SU-DHL-6 (cell line): ENCODE results near the gene EVA1C.
"Not testable (repeated sequence)": the region's sequence is repeated elsewhere in the genome, so short reads cannot be mapped to it uniquely, and the experiment has no call there.

Source experiments
- H2AFZ ChIP-seq: fragments of 200-600 bp; sonication (generic); 2 replicates; pipeline ENCODE4 v1.6.1; 2014; ENCODE audit warnings: low read depth, mild to moderate bottlenecking, moderate library complexity, mixed read lengths, antibody characterized with exemption, low read length; ENCODE audit not compliant: severe bottlenecking
- H3F3A ChIP-seq: fragments of 200-600 bp; shearing (Covaris generic); 2 replicates; pipeline ENCODE4 v1.6.0; 2016; ENCODE audit warnings: antibody characterized with exemption, mild to moderate bottlenecking; ENCODE audit not compliant: insufficient read depth
- H3K27ac ChIP-seq: fragments of 200-600 bp; sonication (generic); 2 replicates; pipeline ENCODE4 v1.5.1; 2016; ENCODE audit warnings: low read depth, mild to moderate bottlenecking, low read length, moderate library complexity, mixed read lengths
- H3K27me3 ChIP-seq: fragments of 200-600 bp; sonication (generic), shearing (Covaris generic); 2 replicates; pipeline ENCODE4 v1.6.0; 2014; ENCODE audit warnings: mild to moderate bottlenecking, low read length
- H3K36me3 ChIP-seq: fragments of 200-600 bp; sonication (generic); 2 replicates; pipeline ENCODE4 v1.6.1; 2014; ENCODE audit warnings: mild to moderate bottlenecking, low read length, mixed read lengths
- H3K4me2 ChIP-seq: fragments of 300-600, 200-600 bp; shearing (Covaris generic), sonication (generic); 2 replicates; pipeline ENCODE4 v1.6.0; 2014; ENCODE audit warnings: low read length, low read depth, mild to moderate bottlenecking; ENCODE audit not compliant: poor library complexity, severe bottlenecking
- H3K4me3 ChIP-seq: fragments of 200-600 bp; sonication (generic); 2 replicates; pipeline ENCODE4 v1.5.1; 2014; ENCODE audit warnings: antibody characterized with exemption, low read length, mild to moderate bottlenecking, mixed read lengths; ENCODE audit not compliant: insufficient read depth, poor library complexity, severe bottlenecking
- H3K79me2 ChIP-seq: fragments of 200-600 bp; sonication (generic); 2 replicates; pipeline ENCODE4 v1.6.1; 2014; ENCODE audit warnings: mild to moderate bottlenecking, low read length, moderate library complexity; ENCODE audit not compliant: insufficient read depth
- H3K9ac ChIP-seq: fragments of 200-600 bp; sonication (generic); 2 replicates; pipeline ENCODE4 v1.7.0; 2014; ENCODE audit warnings: mild to moderate bottlenecking, low read length
- H3K9me2 ChIP-seq: fragments of 200-600 bp; sonication (generic); replicated peaks from 2 replicates; pipeline ENCODE4 v1.6.1; 2014; ENCODE audit warnings: low read length; ENCODE audit not compliant: insufficient read depth
- H3K9me3 ChIP-seq: fragments of 200-600 bp; sonication (generic); 2 replicates; pipeline ENCODE4 v1.6.1; 2014; ENCODE audit warnings: low read length, mixed read lengths; ENCODE audit not compliant: insufficient read depth
- H4K20me1 ChIP-seq: fragments of 200-600 bp; sonication (generic); 2 replicates; pipeline ENCODE4 v1.6.1; 2014; ENCODE audit warnings: low read depth, mild to moderate bottlenecking, antibody characterized with exemption, low read length, moderate library complexity, mixed read lengths
- CTCF ChIP-seq: fragments of 200-600 bp; sonication (generic); IDR thresholded peaks from one replicate; pipeline ENCODE4 v1.5.1; 2017; ENCODE audit warnings: antibody characterized with exemption, mild to moderate bottlenecking, low read length, moderate library complexity; ENCODE audit not compliant: insufficient read depth, poor library complexity, severe bottlenecking
- EZH2phosphoT487 ChIP-seq: fragments of 200-600 bp; sonication (generic), shearing (Covaris generic); conservative IDR thresholded peaks from 2 replicates; pipeline ENCODE4 v1.6.1; 2018; ENCODE audit warnings: mild to moderate bottlenecking, antibody characterized with exemption, low read length, moderate library complexity, mixed read lengths

Gene EVA1C

GRCh38 chr21:32529679-32530078, 117.2 kb downstream of the EVA1C start:
- Histone ChIP-seq H3K9me3 (no peaks in the 10 kb centered on the region), H3K79me2 (no peaks in the 10 kb centered on the region), H3K4me2 (no peak overlapping the region), H3K27ac (no peak overlapping the region), H3K9me2 (no peaks in the 10 kb centered on the region), H3K4me3 (no peak overlapping the region), H2AFZ (no peak overlapping the region), H4K20me1 (no peaks in the 10 kb centered on the region), H3F3A (no peaks in the 10 kb centered on the region), H3K36me3 (no peaks in the 10 kb centered on the region), H3K9ac (no peak overlapping the region), H3K27me3 (no peaks in the 10 kb centered on the region)
- TF ChIP-seq CTCF, result no peak
- TF ChIP-seq EZH2phosphoT487, result no peak

GRCh38 chr21:32530809-32531208, 118.3 kb downstream of the EVA1C start:
- H3K9me3 ChIP-seq, result not testable (repeated sequence)

GRCh38 chr21:32531561-32531960, 119.1 kb downstream of the EVA1C start:
- not testable (repeated sequence) for H4K20me1 ChIP-seq, H3K9me2 ChIP-seq, H3K27ac ChIP-seq, H3K9me3 ChIP-seq, H3K36me3 ChIP-seq, H3K4me2 ChIP-seq, H3K27me3 ChIP-seq, H3F3A ChIP-seq, H3K9ac ChIP-seq, H2AFZ ChIP-seq, H3K79me2 ChIP-seq, H3K4me3 ChIP-seq

More at GRCh38 chr21:32530809-32531208, 118.3 kb downstream of the EVA1C start:
- not testable (repeated sequence) for H3K27ac ChIP-seq, H2AFZ ChIP-seq, H3K79me2 ChIP-seq, H3K9ac ChIP-seq, H3K27me3 ChIP-seq, H3K4me3 ChIP-seq, H4K20me1 ChIP-seq, H3K36me3 ChIP-seq, H3K4me2 ChIP-seq, H3K9me2 ChIP-seq, H3F3A ChIP-seq

- H3K27me3 ChIP-seq, result no peaks in the 10 kb centered on the region
- H3K4me3 ChIP-seq, result no peak overlapping the region
- H3K9ac ChIP-seq, result no peak overlapping the region
- no peaks in the 10 kb centered on the region for H3K36me3 ChIP-seq
- TF ChIP-seq EZH2phosphoT487 (no peak), CTCF (no peak)
- H3K4me2 ChIP-seq, result no peak overlapping the region
- H3F3A ChIP-seq, result no peaks in the 10 kb centered on the region
- no peaks in the 10 kb centered on the region for H3K9me2 ChIP-seq
- no peaks in the 10 kb centered on the region for H4K20me1 ChIP-seq
- H2AFZ ChIP-seq, result no peak overlapping the region
- no peaks in the 10 kb centered on the region for H3K9me3 ChIP-seq
- no peak overlapping the region for H3K27ac ChIP-seq
- H3K79me2 ChIP-seq, result no peaks in the 10 kb centered on the region
These were observed 120.1 kb downstream of the EVA1C start for GRCh38 chr21:32532636-32533035.
